Ascending aorta (tissue), 2 donors: Measurements from ENCODE around the gene UBE3A. TPM values are rescaled to one million over a fixed set of nuclear protein-coding genes. Genes with fewer than 3 reads are reported as not detected.

Experiments
- DNase-seq, 2 donors: peaks; one replicate each; pipeline ENCODE4 v3.0.0-alpha.2; 2019; ENCODE audit warnings: low spot score in 2 of 2
- H3K27ac ChIP-seq, 2 donors: fragments of 200-600 bp; sonication (generic); one replicate each; pipeline ENCODE4 v1.5.1; 2016 to 2017; ENCODE audit warnings: mild to moderate bottlenecking in 1 of 2
- H3K27me3 ChIP-seq: fragments of 200-600 bp; sonication (generic); one replicate; pipeline ENCODE4 v1.5.1; 2017
- H3K36me3 ChIP-seq, 2 donors: fragments of 200-600 bp; sonication (generic); one replicate each; pipeline ENCODE4 v1.5.1; 2016
- H3K4me1 ChIP-seq, 2 donors: fragments of 200-600 bp; sonication (generic); one replicate each; pipeline ENCODE4 v1.5.1; 2016 to 2017; ENCODE audit warnings: mild to moderate bottlenecking in 1 of 2
- H3K4me3 ChIP-seq, 2 donors: fragments of 200-600 bp; sonication (generic); one replicate each; pipeline ENCODE4 v1.5.1; 2016 to 2017; ENCODE audit warnings: mild to moderate bottlenecking in 1 of 2
- H3K9me3 ChIP-seq, 2 donors: fragments of 200-600 bp; sonication (generic); one replicate each; pipeline ENCODE4 v1.5.1; 2016
- intact Hi-C: fragments of 100-400 bp; cut with DNase I; formaldehyde crosslinking; loops from one replicate; pipeline ENCODE4 v1.15.1; 2023
- total RNA-seq: library from RNA; depleted of rRNA; stranded (reverse); fragments of >200 nt; gene quantifications from one replicate; pipeline ENCODE4 v1.1.0, GENCODE V29; 2016
- TF ChIP-seq, protein P1 (sequence below), 3 experiments: fragments of 200-600 bp in 2 of 3; fragments of 450-650 bp in 1 of 3; sonication (generic) in 2 of 3; IDR thresholded peaks; one replicate each; pipeline ENCODE4 v1.5.1; 2016 to 2019; ENCODE audit warnings: antibody characterized with exemption in 3 of 3, mild to moderate bottlenecking in 1 of 3, moderate library complexity in 1 of 3

UBE3A gene
- total RNA-seq, 1 donor from 2014 or later = 34.1 TPM

DNA sequence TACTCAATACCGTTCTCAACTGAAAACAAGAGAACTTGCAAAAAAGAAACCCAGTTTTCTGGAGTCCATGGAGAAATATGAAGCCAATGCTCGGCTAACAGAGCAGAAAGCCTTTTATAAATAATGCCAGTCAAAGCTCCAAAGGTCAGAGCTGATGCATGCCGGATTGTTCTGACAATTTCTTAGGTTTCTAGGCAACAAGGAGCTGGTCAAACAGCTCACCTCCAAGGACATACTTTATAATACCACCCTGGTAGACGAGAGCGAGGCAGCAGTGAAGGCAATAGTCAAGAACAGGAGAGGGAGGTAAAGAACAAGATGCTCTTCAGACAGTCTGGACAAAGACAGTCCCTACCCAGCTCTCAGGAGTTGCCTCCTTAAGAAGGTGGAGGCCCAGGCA lies 111.1 kb downstream of the UBE3A start:
- intact Hi-C loops = no loop called here
- Histone ChIP-seq H3K27me3 (no peaks in the 10 kb centered on the region), H3K9me3 (peaks cover 0 to 2% of the 10 kb centered on the region in 2 donors), H3K27ac (no peak overlapping the region), H3K4me3 (no peak overlapping the region), H3K4me1 (no peaks in the 10 kb centered on the region), H3K36me3 (peaks cover 0 to 13% of the 10 kb centered on the region in 2 donors)
- TF ChIP-seq, protein P1, sequence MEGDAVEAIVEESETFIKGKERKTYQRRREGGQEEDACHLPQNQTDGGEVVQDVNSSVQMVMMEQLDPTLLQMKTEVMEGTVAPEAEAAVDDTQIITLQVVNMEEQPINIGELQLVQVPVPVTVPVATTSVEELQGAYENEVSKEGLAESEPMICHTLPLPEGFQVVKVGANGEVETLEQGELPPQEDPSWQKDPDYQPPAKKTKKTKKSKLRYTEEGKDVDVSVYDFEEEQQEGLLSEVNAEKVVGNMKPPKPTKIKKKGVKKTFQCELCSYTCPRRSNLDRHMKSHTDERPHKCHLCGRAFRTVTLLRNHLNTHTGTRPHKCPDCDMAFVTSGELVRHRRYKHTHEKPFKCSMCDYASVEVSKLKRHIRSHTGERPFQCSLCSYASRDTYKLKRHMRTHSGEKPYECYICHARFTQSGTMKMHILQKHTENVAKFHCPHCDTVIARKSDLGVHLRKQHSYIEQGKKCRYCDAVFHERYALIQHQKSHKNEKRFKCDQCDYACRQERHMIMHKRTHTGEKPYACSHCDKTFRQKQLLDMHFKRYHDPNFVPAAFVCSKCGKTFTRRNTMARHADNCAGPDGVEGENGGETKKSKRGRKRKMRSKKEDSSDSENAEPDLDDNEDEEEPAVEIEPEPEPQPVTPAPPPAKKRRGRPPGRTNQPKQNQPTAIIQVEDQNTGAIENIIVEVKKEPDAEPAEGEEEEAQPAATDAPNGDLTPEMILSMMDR (IDR thresholded peaks at IDR 0.05) = no peak
- DNase-seq = no peak

DNA sequence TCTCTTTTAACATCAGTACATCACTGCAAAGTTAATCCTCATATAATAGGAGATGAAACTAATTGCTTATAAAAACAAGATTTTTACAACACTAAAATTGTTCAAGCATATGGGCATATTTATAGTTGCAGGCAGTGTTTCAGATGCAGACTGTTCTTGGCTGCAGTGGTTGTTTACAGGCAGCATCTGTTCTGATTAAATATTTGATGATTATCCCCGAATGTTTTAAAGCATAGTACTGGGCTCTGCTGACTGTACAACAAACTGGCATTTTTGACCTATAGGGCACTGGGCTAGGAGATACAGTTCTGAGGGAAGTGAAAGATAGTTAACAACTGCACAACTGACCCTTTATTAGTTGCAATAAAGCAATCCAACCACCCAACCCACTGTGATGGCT lies 113.6 kb downstream of the UBE3A start:
- Histone ChIP-seq H3K36me3 (peaks cover 0 to 13% of the 10 kb centered on the region in 2 donors), H3K27me3 (no peaks in the 10 kb centered on the region), H3K27ac (no peak overlapping the region), H3K4me1 (no peaks in the 10 kb centered on the region), H3K9me3 (peaks cover 13 to 27% of the 10 kb centered on the region in 2 donors), H3K4me3 (no peak overlapping the region)
- intact Hi-C loops = no loop called here
- DNase-seq = no peak
- TF ChIP-seq, protein P1 (IDR thresholded peaks at IDR 0.05) = no peak

DNA sequence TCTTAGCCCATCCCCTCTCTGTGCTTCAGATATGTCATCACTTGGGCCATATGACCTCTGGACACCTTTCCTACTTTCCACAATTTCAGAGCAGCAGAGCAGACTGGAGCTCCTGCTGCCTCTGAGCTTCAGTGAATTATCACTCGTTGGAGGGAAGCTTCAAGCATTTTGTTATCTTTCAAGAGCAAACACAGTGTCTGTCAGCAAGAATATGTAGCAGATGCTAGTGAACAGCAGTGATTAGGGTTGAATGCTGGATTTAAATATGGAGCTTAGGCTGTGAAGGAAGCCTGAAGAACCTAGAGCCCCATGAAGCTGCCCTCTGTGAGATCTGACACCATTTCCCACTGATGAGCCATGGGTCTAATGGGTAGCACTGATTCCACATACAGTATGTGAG lies 115.4 kb downstream of the UBE3A start:
- no peaks in the 10 kb centered on the region for H3K27me3 ChIP-seq
- peaks cover 0 to 13% of the 10 kb centered on the region in 2 donors for H3K36me3 ChIP-seq
- H3K9me3 ChIP-seq = peaks cover 17 to 44% of the 10 kb centered on the region in 2 donors
- H3K4me1 ChIP-seq = no peaks in the 10 kb centered on the region
- H3K27ac ChIP-seq = no peak overlapping the region
- no peak overlapping the region for H3K4me3 ChIP-seq
- DNase-seq = no peak
- TF ChIP-seq, protein P1 (IDR thresholded peaks at IDR 0.05) = no peak
- intact Hi-C loops = no loop called here

DNA sequence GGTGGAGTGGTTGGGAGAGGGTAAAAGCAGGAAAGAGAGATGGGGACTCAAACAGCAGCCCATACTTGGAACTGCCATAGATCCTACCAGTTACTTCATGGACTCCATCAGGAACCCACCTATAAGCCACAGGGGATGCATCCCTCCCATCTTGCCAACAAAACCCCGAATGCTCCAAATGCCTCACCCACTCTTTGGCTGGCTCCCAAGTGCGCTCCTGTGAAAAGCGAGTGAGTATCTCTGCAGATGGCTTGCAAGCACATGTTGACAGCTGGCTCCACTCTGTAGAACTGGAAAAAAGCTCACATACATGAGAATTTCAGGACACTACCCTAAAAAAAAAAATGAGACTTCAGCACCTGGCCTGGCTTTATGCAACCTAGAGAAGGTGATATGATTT lies 151.0 kb downstream of the UBE3A start:
- Histone ChIP-seq H3K27ac (no peak overlapping the region), H3K4me1 (no peaks in the 10 kb centered on the region), H3K9me3 (peaks cover 0 to 26% of the 10 kb centered on the region in 2 donors), H3K36me3 (no peaks in the 10 kb centered on the region), H3K4me3 (no peak overlapping the region), H3K27me3 (no peaks in the 10 kb centered on the region)
- TF ChIP-seq, protein P1 (IDR thresholded peaks at IDR 0.05) = no peak
- no peak for DNase-seq
- intact Hi-C loops = no loop called here
